ENCODE measurements around the gene CTSF. TPM values are rescaled to one million over a fixed set of nuclear protein-coding genes. Genes with fewer than 3 reads are reported as not detected.
"Not testable (repeated sequence)": the region's sequence is repeated elsewhere in the genome, so short reads cannot be mapped to it uniquely, and the experiment has no call there.

CTSF gene
- total RNA-seq, 1 experiment from 2014 or later, result 9.5 TPM

DNA sequence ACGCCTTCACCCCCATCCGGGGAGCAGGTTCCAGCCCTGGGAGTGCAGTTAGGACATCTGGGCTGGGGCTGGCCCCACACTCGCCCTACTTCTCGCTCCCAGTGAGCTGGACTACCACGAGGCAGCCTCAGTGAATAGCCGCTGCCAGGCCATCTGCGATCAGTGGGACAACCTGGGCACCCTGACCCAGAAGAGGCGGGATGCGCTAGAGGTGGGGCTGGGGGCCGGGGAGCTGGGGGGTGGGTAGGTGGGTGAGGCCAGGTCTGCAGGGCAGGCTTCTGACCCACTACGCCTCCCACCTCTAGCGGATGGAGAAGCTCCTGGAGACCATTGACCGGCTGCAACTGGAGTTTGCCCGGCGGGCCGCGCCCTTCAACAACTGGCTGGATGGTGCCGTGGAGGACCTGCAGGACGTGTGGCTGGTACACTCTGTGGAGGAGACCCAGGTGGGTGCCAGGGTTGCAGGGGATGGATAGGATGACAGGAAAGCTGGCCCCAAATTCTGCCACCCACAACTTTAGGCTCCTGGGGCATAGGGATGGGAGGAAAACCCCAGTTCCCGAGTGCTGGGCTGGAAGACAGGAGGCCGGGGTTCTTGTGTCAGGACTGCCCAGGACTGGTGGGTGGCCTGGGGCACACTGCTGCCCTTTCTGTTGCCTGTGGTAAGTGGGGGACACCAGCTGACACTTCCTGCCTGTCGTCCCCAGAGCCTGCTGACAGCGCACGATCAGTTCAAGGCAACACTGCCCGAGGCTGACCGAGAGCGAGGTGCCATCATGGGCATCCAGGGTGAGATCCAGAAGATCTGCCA, 8.3 kb downstream of the CTSF start:
- no peak for DNase-seq (ENCODE audit: extremely low read depth, low read depth)

DNA sequence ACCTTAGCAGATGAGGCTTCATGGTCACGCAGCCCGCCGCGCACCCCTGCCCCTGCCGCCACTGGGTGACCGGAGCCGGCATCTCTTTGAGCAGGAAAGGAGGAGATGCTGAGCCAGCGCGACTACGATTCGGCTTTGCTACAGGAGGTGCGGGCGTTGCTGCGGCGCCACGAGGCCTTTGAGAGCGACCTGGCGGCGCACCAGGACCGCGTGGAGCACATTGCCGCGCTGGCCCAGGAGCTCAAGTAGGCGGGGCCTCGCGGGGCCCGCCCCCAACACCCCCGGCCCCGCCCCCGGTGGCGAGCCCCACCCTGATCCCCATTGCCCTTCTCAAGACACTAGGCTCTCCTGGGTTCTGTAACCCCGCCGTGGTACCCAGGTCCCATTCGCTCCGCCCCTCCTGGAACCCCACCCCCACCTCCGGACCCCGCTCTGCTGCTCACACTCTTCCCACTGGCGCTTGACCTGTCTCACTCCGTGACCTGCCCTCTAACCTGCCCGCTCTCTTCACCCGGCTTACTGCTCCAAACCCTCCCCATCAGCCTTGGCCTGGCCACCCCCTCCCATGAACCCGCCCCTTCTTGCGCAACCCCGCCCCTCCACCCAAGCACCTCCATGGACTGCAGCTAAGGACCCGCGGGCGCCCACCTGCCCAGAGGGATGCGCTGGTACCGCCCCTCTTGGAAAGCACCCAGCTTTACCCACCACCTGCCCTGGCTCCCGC, 9.1 kb downstream of the CTSF start:
- DNase-seq (ENCODE audit: extremely low read depth, low read depth), result no peak

DNA sequence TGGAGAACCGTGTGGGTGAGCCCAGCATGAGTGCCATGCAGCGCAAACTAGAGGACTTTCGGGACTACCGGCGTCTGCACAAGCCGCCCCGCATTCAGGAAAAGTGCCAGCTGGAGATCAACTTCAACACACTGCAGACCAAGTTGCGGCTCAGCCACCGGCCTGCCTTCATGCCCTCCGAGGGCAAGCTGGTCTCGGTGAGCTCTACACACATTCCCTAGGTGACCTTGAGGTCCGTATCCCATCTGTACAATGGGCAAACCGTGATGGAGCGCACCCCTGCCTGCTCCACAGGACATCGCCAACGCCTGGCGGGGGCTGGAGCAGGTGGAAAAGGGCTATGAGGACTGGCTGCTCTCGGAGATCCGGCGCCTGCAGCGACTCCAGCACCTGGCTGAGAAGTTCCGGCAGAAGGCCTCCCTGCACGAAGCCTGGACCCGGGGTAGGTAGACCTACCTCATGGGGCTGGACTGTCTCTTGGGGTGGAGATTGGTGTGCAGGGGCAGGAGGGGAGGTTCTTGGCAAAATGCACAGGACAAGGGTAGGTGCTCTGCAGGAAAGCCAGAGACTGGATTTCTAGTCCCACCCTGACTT, 10.6 kb downstream of the CTSF start:
- DNase-seq (ENCODE audit: extremely low read depth, low read depth), result no peak

DNA sequence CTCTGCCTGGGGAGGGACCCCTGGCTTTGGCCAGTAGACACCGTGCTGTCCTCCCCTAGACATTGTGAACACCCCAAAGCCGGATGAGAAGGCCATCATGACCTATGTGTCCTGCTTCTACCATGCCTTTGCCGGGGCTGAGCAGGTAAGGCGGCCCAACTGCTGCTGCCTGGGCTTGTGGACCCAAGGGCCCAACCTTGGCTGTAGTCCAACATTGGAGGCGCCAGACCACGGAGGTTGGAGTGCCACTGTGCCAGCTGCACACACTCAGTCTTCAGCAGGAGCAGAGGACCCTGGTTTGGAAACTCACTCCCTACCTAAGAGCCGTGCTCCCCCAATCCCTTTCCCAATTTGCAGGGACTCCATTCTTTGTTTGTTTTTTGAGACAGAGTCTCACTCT, 12.3 kb downstream of the CTSF start:
- DNase-seq (ENCODE audit: extremely low read depth, low read depth), result no peak

DNA sequence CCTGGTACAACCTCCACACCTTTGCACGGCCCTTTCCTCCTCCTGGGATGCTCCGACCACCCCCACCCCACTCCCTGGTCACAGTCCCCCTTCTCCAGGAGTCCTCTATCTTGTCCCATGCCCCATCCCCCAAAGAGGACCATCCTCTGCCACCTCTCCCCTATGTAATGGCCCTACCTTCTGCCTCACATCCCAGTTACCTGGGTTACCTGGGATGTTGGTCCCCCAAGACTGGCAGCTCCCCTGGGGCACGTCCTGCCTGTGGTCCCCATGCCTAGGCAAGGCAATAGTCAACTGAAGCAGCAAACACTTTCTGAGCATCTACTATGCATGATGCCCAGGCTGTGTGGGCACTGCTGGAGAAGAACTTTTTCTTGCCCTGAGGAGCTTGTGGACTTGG, 13.0 kb downstream of the CTSF start:
- DNase-seq (ENCODE audit: extremely low read depth, low read depth), result no peak

DNA sequence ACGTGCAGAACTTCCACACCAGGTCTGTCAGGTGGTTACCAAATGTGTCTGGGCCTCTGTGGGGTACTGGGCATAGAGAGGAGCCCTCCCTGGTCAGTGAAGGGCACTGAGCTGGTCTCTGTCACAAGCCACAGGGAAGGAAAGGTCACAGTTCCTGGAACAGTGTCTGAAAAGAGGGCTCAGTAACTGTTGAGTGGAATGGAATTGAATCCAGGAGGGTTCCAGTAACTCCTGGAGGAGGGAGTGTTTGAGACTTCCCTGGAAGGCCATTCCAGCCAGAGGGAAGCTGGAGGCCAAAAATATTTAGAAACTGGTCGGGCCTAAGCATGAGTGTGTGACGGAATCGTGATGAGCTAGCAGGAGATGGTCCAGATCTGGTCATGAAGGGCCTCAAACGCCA, 13.8 kb downstream of the CTSF start:
- DNase-seq (ENCODE audit: extremely low read depth, low read depth), result no peak

DNA sequence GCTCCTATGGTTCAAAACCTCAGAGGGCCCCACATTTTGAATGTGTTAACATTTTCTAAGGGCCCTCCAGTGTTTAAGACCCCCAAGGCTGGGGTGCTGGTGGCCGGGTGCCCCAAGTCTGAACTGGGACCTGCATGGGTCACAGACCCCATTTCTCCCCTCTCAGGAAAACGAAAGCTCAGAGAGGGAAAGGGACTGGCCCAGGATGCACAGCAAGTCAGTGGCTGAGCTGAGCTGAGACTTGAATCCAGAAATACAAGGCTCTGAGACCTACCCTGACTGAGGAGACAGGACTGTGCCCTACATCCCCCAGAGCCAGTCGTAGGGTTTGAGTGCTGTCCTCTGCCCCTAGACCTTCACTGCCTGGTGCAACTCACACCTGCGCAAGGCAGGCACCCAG, 17.5 kb downstream of the CTSF start:
- DNase-seq (ENCODE audit: extremely low read depth, low read depth), result no peak

DNA sequence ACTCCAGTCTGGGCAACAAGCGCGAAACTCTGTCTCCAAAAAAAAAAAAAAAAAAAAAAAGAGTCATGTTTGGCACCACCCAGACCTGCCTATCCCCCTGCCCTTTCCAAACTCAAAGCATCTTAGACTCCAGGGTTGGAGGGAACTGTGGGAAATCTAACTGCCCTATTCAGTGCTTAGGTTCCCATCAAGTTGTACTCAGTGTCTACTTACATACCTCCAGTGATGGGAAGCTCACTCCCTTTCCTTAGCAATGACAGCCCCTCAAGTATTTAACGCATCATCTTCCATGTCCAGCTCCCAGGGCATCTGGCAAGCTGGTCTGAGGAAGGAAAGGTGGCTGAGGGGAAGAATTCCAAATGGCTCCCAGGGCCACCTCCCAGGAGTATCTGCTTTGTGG, 18.7 kb downstream of the CTSF start:
- DNase-seq (ENCODE audit: extremely low read depth, low read depth), result no peak

DNA sequence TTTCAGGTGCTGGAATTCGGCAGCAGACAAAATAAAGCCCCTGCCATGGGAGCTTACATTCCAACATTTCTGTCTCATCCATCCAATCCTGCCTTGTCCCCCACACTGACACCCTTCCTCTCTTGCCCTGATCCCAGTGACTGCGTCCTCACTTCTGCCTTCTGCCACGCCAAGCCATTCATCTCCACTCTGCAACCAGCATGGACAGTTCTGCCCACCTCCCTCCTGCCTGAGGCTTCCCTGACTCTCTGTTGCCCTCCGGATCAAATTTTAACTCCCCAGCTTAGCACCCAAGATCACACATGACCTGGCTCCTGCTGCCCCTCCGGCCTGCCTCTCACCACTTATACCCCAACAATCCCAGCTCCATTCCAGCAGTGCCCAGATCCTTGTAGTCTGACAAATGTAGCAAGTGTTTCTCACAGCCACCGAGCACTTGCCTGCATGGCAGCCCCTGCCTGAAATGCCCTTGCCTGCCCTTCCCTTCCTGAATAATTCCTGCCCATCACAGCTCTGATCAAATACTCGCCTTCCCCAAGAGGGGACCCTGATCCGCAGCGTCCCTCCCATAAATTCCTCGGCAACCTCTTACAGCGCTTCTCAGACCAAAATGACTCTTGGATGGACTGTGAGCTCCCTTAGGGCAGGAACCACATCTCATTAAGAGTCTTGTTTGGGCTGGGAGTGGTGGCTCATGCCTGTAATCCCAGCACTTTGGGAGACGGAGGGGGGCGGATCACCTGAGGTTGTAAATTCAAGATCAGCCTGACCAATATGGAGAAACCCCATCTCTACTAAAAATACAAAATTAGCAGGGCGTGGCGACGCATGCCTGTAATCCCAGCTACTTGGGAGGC, 19.4 kb downstream of the CTSF start:
- DNase-seq (ENCODE audit: extremely low read depth, low read depth), result no peak

DNA sequence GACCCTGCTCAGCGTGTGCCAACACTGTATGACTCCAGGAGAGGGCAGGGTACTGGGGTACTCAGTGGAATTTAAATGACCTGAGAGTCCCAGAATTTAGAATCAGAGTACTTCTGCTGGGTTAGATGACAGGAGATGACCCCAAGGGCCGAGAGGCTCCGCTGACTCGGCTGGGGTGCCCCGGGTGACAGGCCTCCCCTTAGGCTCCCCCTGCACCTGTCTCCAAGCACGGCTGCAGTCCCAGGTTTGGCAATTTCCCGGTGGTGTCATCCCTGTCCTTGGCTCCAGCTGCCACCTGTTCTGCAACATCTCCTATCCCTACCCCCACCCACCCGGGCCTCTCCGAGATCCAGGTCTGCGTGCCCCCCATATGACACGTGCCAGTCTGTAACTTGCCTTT, 20.4 kb downstream of the CTSF start:
- no peak for DNase-seq (ENCODE audit: extremely low read depth, low read depth)

DNA sequence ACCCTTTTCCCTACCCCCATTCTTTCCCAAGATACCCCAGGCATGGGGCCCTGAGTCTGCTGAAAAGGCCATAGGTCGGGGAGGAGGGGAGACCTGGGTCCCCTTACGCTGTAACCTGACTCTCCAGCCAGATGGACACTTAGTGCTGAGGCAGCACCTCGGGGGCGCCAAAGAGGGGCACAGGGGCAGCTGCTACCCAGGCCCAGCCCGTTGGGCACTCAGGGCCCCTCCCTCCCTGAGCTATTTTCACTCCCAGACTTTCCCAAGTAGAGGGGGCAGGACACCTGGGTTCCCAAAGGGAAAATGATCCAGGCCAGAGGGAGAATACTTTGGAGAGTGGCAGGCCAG, 20.8 kb downstream of the CTSF start:
- DNase-seq (ENCODE audit: extremely low read depth, low read depth), result no peak

DNA sequence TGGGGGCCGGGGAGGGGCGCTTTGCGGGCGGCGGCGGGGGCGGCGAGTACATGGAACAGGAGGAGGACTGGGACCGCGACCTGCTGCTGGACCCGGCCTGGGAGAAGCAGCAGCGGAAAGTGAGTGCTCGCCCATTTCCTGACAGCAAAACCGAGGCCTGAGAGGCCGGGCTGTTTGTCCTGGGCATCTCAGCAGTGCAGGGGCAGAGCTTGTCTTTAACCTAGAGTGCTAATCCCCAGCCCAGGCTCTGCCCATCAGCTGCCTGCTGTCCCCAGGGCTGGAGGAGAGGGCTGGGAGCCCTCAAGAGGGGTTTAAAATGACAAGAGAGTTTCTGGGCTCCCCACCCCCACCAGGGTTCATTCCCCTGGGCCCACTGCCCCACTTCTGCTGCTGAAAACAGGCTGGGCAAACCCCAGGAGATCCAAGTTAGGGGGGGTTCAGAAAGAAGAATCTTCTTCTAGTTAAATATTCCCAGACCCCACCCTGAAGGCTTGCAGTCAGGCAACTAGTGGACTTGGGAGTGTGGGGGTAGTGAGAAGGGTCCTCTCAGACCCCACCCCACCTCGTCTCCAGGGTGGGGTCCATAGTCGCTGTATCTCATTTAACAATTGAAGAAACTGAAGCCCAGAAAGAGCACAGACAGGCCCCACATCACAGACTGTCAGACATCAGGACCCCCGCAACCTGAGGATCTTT, 21.3 kb downstream of the CTSF start:
- DNase-seq (ENCODE audit: extremely low read depth, low read depth), result no peak

DNA sequence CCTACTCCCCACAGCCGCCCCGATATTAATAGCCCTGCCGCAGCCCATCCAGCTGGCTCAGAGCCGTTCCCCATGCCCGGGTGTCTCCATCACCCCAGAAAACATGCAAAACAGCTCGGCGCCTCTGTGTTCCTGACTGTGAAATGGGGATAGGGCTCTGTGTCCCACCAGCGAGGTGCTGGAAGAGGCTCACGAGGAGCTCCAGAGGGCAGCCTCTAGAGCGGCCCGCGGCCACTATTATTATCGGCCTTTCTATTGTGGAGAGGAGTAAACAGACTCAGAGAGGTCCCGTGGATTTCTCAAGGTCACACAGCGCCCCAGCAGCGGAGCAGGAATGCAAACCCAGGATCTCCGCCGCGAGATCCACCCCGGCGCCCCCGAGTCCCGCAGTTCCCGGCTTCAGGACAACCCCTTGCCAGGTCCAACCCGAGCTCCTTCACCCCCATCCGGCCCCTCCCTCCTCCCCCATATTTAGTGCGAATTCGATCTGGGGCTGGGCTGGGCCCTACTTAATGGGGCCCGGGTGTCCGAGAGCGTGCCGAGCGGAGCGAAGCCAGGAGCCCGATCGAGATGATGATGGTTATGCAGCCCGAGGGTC, 21.9 kb downstream of the CTSF start, which contains the start of gene ACTN3:
Gene ACTN3, plus strand, starts transcription at position 536 of the 598 bp plus-strand sequence. Its CDS starts 35 bp downstream, at position 571.
- DNase-seq (ENCODE audit: extremely low read depth, low read depth), result no peak

DNA sequence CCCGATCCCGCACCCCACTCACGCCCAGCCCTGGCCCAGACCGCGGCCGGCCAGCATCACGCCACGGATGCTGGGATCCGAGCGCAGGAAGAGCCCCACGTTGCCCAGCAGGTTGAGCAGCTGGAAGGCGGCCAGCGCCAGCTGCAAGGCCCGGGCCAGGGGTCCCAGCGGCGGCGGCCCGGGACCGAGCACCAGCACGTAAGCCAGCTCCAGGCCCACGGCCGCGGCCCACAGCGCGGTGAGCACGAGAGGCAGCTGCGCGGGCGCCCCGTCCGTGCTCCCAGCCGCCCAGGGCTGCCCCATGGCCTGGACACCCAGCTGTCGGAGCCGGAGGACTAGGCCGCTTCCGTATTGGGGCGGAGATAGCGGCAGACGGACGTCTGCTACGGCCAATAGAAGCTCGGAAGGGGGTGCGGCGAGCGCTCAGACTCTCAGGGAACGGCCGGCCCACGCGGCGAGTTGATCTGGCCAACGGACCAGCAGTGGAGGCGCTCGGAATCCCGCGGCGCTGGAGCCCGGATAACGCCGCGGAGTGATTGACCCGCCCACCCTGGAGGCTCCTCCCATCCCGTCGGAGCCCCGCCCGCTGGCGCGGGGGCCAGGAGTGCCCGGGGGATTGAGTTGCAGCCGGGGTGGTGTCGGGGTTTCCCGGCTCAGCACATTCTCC, 22.6 kb downstream of the CTSF start, which contains the start of gene ZDHHC24:
Gene ZDHHC24, minus strand, starts transcription at position 348 of the 667 bp plus-strand sequence. Its CDS starts 45 bp downstream, at position 303.
- DNase-seq (ENCODE audit: extremely low read depth, low read depth), result peak; percentile 94

DNA sequence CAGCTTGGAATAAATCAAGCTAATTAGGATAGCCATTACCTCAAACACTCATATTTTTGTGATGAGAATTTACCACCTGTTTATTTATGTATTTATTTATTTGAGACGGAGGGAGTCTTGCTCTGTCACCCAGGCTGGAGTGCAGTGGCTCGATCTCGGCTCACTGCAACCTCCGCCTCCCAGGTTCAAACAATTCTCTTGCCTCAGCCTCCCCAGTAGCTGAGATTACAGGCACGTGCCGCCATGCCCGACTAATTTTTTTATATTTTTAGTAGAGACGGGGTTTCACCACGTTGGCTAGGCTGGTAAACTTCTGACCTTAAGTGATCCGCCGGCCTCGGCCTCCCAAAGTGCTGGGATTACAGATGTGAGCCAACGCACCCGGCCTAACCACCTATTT, 23.5 kb downstream of the CTSF start:
- DNase-seq (ENCODE audit: extremely low read depth, low read depth), result not testable (repeated sequence)

DNA sequence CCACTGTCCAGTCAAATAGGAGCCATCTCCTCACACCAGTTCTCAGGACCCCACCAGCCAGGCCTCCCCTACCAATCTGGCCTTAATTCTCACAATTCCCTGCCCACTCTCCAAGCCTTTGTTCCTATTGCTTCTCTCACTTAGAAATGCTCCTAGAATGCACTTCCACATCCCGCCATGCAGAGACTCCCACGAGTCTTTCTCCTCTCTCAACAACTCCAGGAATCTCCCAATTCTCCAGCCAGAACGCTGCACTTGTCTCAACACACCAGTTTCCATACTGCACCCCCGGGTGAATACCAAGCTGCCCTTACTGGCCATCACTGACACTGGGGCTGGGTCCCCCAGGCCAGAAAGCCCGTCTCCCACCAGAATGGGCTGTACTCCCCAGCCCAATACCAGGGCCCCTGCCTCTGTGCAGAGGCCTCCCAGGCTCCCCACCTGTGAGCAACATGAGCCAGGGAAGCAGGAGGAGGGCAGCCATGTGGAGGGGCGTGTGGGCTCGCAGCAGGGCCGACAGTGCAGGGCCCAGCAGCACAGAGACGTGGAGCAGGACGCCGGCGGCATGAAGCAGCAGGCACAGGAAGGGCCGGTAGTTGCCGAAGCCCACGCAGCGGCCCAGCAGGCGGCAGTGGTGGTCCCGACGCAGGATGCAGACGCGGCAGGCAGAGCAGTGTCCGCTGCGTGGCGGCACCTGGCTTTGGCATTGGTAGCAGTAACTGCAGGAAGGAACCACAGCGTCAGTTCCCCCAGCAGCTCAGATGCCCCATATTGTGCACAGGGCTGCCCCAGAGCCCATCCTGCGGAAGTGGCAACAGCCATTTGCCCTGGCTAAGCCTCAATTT, 24.9 kb downstream of the CTSF start:
- DNase-seq (ENCODE audit: extremely low read depth, low read depth), result no peak

DNA sequence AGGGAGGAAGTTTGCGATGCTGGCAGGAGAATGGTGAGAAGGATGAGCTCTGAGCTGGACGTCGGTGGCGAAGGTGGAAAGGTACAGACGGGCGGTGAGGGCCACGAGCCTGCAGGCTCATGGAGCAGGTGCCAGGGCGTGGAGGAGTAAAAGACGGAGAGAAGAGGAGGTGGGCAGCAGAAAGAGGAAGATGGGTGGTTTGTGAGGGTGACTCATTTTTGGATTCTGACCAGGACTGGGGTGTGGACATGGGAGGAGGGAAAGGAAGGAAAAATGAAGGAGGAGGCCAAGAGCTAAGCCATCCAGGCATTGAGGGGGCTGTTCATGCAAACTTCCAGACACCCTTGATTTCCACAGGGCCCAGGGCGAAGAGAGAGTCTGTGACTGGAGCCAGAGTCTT, 26.0 kb downstream of the CTSF start:
- DNase-seq (ENCODE audit: extremely low read depth, low read depth), result no peak

DNA sequence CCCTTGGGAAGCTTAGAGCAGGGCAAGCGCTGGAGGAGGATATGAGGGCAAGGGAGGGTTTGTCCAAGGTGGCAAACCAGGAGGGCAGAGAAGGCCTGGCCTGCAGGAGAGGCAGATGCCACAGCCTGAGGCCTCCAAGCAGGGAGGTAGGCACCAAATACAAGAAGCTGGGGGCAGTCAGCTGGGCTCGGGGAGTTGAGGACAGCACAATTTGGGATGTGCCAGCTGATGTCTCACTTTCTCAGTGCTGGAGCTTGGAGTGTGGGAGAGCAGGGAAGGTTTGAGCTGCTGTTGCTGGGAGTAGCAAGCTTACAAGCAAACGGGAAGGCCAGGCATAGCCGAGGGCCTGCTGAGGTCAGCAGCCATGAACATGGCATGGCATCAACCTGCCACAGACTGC, 26.5 kb downstream of the CTSF start:
- DNase-seq (ENCODE audit: extremely low read depth, low read depth), result no peak

All from NCI-H460 (cell line).